ENCODE measurements around the gene PHF1.
"Not testable (repeated sequence)": the region's sequence is repeated elsewhere in the genome, so short reads cannot be mapped to it uniquely, and the experiment has no call there.

PHF1 gene

DNA sequence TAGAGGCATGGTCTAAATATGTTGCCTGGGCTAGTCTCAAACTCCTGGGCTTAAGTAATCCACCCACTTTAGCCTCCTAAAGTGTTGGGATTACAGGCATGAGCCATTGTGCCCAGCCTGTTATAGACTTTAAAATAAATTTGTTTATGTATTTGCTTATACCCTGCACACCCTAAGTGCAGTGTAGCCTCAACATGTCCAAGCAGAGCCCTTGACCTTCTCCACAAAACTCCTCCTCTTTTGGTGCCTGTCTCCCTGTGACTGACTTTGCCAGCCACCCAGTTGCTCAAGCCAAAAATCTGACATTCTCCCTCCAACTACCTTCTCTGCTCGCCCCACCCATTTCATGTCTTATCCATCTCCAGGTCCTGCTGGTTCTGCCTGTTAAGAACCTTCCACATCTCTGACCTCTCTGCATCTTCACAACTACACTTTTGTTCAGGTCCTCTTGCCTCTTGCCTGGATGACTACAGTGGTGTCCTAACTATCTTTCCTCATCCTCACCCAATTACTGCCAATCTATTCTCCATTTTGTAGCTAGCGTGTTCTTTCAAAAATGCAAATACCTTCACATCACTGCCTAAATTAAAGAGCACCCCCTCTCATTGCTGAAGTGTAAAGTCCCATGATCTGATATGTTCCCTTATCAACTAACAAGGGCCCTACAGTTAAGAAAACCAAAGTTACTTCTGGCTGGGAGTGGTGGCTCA lies 30.4 kb upstream of the PHF1 start:
- DNase-seq (no peak), ATAC-seq (no peak)
- no peak overlapping the region for H3K4me3 Mint-ChIP-seq
- no peaks in the 10 kb centered on the region for H3K4me1 Mint-ChIP-seq
- no peaks in the 10 kb centered on the region for H3K27me3 Mint-ChIP-seq
- H3K27ac Mint-ChIP-seq, result no peak overlapping the region
- no peaks in the 10 kb centered on the region for H3K36me3 Mint-ChIP-seq (ENCODE audit: low read depth)
- no peaks in the 10 kb centered on the region for H3K9me3 Mint-ChIP-seq

DNA sequence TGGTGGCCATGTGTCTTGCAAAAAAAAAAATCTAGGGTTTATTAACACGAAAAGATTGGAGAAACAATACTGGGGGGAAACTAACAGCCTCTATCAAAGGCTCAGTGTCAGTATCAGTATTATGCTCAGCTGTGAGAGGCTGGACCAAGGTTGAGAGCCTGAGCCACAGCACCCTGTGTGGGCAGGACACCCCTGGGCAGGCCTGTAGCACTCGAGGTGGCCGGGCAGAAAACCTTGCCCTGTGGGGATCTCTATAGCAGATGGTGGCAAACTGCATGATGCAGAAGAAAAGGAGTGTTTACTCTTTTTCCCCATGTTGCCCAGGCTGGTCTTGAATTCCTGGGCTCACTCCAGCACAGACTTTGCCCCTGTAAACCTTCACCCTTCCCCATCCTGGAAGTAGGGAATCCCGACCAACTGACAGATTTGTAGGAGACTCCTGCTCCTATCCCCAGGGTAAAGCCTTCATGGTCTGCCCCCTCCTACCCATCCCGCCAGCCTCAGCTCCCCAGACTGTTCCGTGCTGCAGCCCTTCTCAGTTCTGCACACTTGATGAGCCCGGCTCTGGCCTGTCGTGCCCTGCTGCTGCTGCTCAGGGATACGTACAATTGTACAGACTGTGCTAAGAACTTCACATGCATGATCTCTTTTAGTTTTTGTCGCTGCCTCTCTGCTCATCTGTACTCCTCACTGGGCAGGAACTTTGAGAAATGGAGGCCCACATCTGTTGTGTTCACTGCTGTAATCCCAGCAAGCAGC lies 27.2 kb upstream of the PHF1 start:
- Mint-ChIP-seq H3K4me1 (no peaks in the 10 kb centered on the region), H3K27me3 (no peaks in the 10 kb centered on the region), H3K9me3 (no peaks in the 10 kb centered on the region), H3K4me3 (no peak overlapping the region), H3K27ac (no peak overlapping the region), H3K36me3 (ENCODE audit: low read depth) (no peaks in the 10 kb centered on the region)
- no peak for DNase-seq
- no peak for ATAC-seq

DNA sequence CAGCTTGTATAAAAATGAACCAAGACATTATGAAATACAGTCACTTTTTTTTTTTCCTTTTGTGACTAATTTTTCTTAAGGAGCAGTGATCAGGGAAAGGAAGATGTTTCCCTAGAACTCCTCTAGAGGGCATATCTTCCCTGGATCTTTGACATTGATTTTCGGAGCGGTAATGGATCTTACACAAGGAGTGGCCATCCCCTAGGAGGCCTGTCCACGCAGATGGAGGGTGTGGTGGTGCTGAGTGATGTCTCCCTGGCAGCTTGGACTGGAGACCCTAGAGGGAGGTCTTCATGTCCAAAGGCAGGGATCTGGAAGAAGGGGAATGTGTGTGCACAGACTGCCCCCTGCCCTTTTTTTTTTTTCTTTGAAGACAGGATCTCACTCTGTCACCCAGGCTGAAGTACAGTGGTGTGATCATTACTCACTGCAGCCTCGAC lies 26.2 kb upstream of the PHF1 start:
- Mint-ChIP-seq H3K27me3 (no peaks in the 10 kb centered on the region), H3K4me3 (no peak overlapping the region), H3K4me1 (no peaks in the 10 kb centered on the region), H3K27ac (peak overlapping the region; percentile 11), H3K36me3 (ENCODE audit: low read depth) (no peaks in the 10 kb centered on the region), H3K9me3 (no peaks in the 10 kb centered on the region)
- ATAC-seq, result no peak
- DNase-seq, result no peak

DNA sequence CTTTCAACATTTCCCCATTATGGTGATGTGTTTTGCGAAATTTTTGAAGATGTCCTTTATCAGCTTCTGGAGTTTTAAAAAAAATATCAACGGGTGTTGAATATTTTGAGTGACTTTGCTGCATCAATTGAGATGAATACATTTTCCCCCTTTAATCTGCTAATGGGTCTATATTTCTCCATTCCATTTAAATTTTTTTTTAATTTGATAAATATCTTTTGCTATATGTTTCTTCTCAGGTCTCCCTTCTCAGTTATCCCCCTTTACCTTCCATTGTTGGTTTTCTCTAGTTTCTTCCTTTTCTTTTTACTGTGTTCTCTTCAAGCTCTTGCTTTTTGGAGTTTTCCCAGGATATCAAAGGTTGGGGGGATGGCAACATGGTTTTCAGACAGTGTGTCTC lies 20.6 kb upstream of the PHF1 start:
- no peaks in the 10 kb centered on the region for H3K9me3 Mint-ChIP-seq
- peak overlapping the region; percentile 95 for H3K27ac Mint-ChIP-seq
- no peak for DNase-seq
- H3K36me3 Mint-ChIP-seq (ENCODE audit: low read depth), result peaks cover 22% of the 10 kb centered on the region
- no peaks in the 10 kb centered on the region for H3K27me3 Mint-ChIP-seq
- ATAC-seq, result no peak
- H3K4me1 Mint-ChIP-seq, result peaks cover 37% of the 10 kb centered on the region
- no peak overlapping the region for H3K4me3 Mint-ChIP-seq

DNA sequence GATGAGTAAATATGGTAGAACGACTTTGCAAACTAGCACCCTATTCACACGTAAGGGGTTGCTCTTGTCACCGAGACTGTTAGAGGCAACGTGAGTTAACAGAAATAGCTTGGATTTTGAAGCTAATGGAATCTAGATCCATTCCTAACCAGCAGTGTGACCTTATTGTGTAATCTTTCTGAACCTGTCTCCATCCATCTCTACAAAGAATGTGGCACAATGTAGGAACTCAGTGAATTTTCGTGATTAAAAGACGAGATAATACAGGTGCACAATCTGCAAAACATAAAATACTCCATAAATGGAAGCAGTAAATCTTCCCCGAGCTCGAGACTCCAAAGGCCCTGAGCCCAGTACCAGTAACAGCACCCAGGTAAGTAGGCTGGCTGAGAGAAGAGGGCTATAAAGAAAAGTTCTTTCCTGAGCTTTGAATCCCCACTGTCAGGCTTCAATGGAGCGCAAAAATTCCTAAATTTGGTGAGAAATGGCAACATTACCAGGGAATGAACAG lies 20.0 kb upstream of the PHF1 start:
- H3K27me3 Mint-ChIP-seq, result no peaks in the 10 kb centered on the region
- ATAC-seq, result no peak

DNA sequence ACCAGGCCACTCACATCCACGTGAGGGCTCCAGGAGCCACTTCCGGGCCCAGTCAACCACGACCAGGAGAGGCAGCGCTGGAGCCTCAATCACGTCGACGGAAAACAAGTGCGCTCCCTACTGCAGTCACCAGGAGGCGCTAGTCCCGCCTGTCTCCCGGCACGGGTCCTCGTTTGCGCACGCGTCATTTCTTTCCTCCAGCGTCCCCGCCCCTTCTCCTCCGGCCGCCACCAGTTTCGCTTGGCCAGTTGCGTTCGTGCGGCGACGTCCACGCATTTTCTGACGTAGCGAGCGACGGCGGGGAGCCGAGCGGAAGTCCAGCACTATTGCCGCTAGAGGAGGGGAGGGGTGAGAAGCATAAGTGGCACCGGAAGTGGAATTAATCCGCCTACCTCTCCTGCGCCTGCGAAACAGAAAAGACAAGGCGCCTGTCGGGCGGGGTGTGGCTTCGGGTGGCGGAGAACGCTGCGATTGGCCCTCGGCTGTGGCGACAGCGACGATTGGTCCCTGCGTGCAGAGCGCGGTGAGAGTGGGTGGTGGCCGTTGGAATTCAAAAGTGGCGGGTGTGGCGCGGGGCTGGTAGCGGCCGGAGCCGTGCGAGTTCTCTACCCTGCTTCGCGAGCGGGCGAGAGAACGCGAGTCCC lies 19.4 kb upstream of the PHF1 start, which contains the start of gene KIFC1:
TSS of gene KIFC1 (plus strand) at position 546 of the 644 bp plus-strand sequence. CDS start 163 bp downstream, outside the sequence.
- H3K27ac Mint-ChIP-seq, result peak within 1 kb of the TSS; percentile 95
- H3K36me3 Mint-ChIP-seq (ENCODE audit: low read depth), result peaks cover 30% of the 10 kb centered on the region
- no peaks in the 10 kb centered on the region for H3K27me3 Mint-ChIP-seq
- H3K4me1 Mint-ChIP-seq, result peaks cover 41% of the 10 kb centered on the region
- ATAC-seq, result peak; percentile 93
- peak within 1 kb of the TSS; percentile 94 for H3K4me3 Mint-ChIP-seq
- DNase-seq, result peak; percentile 99
- no peaks in the 10 kb centered on the region for H3K9me3 Mint-ChIP-seq

More for the DNA sequence above, 20.0 kb upstream of the PHF1 start:
- Mint-ChIP-seq H3K36me3 (ENCODE audit: low read depth) (peaks cover 26% of the 10 kb centered on the region), H3K4me3 (peak overlapping the region; percentile 94), H3K9me3 (no peaks in the 10 kb centered on the region), H3K4me1 (peaks cover 41% of the 10 kb centered on the region), H3K27ac (peak overlapping the region; percentile 95)
- no peak for DNase-seq

DNA sequence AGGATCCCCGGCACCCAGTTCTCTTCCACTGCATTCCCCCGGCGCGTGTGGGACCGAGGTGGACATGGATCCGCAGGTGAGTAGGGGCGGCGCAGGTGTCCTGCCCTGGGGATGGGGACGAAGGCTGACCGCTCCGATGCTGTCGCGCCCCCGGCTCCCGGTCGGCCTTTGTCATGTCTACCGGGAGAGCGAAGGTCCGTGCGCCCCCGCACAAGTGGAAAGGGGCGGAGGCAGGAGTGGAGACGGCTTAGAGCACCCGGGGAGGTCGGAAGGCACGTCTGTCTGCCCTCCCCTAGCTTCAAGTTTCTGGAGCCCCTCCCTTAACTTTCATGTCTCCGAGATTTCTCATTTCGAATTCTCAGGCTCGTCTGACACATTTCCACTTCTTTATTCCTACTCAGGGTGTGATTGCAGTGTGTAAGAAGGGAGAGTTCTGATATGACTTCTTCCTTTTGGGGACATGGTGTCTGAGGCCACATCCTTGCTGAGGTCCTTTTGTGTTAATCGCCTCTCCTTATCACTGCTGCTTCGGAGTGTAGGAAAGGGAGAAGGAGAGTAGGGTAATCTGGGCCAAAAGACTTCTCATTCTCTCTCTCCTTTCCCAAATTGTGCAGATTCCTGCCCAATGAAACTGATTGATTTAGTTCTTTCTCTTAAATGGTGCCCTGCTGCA lies 18.8 kb upstream of the PHF1 start:
- H3K4me1 Mint-ChIP-seq, result peaks cover 41% of the 10 kb centered on the region
- DNase-seq (peak; percentile 63), ATAC-seq (peak; percentile 34)
- H3K27ac Mint-ChIP-seq, result peak overlapping the region; percentile 95
- peak overlapping the region; percentile 94 for H3K4me3 Mint-ChIP-seq
- H3K27me3 Mint-ChIP-seq, result no peaks in the 10 kb centered on the region
- H3K36me3 Mint-ChIP-seq (ENCODE audit: low read depth), result peaks cover 30% of the 10 kb centered on the region
- no peaks in the 10 kb centered on the region for H3K9me3 Mint-ChIP-seq

DNA sequence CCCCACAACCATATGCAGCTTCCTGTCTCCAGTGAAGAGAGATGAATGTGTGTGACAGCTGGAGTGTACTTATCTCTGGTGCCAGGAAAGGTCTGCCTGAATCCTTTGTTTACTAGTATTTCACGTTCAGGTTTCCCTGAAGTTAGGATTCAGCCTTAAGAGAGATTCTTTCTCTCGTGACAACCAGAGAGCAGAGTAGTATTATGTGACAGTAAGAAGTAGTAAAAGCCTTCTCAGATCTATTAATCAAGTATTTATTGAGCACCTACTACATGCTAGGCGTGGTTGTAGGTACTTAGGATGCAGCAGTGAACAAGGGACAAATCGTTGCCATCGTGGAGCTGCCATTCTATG lies 18.2 kb upstream of the PHF1 start:
- no peak for DNase-seq
- Mint-ChIP-seq H3K4me3 (peak overlapping the region; percentile 94), H3K27me3 (no peaks in the 10 kb centered on the region), H3K4me1 (peaks cover 41% of the 10 kb centered on the region), H3K9me3 (no peaks in the 10 kb centered on the region), H3K36me3 (ENCODE audit: low read depth) (peaks cover 32% of the 10 kb centered on the region), H3K27ac (peak overlapping the region; percentile 95)
- no peak for ATAC-seq

DNA sequence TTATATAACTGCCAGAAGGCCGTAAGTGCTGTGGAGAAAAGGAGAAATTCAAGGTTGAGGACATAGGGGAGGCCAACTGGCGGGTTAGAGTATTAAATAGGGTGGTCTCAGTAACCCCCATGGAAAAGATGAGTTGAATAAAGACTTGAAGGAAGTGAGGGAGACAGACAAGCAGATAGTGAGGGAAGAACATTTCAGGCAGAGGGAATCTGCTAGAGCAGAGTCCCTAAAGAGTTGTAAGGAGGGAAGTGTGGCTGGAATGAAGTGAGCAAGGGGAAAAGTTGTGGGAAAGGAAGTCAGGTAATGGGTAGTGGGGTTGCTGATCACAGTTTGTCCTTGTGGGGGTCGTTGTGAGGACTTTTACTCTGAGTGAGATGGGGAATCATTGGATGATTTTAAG lies 17.8 kb upstream of the PHF1 start:
- ATAC-seq, result no peak
- Mint-ChIP-seq H3K9me3 (no peaks in the 10 kb centered on the region), H3K4me1 (peaks cover 41% of the 10 kb centered on the region), H3K27ac (peak overlapping the region; percentile 95), H3K27me3 (no peaks in the 10 kb centered on the region), H3K36me3 (ENCODE audit: low read depth) (peaks cover 35% of the 10 kb centered on the region), H3K4me3 (peak overlapping the region; percentile 94)
- no peak for DNase-seq

DNA sequence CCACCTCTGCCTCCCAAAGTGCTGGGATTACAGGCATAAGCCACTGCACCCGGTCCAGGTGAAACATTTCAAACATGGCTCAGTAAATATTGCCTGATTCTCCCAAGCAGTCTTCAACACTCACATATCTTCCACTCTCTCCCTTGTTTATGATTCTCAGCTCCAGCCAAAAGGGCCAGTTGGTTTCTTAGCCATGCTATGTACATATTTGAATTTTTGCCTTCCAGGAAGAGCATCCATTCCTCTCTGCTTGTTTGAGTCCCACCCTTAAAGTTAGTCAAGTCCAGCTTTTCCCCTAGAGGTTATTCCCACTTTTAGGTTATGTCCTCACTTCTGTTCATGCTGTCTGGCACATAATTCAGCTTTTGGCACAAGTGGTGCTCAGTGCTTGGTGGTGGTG lies 13.3 kb upstream of the PHF1 start:
- no peaks in the 10 kb centered on the region for H3K27me3 Mint-ChIP-seq
- H3K4me1 Mint-ChIP-seq, result peaks cover 22% of the 10 kb centered on the region
- H3K4me3 Mint-ChIP-seq, result no peak overlapping the region
- ATAC-seq (no peak), DNase-seq (no peak)
- H3K36me3 Mint-ChIP-seq (ENCODE audit: low read depth), result peaks cover 46% of the 10 kb centered on the region
- no peak overlapping the region for H3K27ac Mint-ChIP-seq
- no peaks in the 10 kb centered on the region for H3K9me3 Mint-ChIP-seq

DNA sequence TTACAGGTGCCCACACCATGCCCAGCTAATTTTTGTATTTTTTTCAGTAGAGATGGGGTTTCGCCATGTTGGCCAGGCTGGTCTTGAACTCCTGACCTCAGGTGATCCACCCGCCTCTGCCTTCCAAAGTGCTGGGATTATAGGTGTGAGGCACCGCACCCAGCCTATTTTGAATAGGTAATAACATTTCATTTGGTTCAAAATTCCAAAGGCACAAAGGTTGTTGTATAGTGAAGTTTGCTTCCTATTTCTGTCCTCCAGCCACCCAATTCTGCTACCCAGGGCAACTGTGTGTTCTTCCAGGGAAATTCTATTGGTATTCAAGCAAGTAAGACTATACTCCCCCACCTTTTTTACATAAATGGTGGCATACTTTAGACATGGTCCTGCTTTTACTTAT lies 12.2 kb upstream of the PHF1 start:
- DNase-seq, H3K27ac Mint-ChIP-seq, ATAC-seq, H3K27me3 Mint-ChIP-seq, H3K9me3 Mint-ChIP-seq, H3K4me3 Mint-ChIP-seq: not testable (repeated sequence)
- H3K4me1 Mint-ChIP-seq, result peaks cover 14% of the 10 kb centered on the region
- H3K36me3 Mint-ChIP-seq (ENCODE audit: low read depth), result peaks cover 44% of the 10 kb centered on the region

DNA sequence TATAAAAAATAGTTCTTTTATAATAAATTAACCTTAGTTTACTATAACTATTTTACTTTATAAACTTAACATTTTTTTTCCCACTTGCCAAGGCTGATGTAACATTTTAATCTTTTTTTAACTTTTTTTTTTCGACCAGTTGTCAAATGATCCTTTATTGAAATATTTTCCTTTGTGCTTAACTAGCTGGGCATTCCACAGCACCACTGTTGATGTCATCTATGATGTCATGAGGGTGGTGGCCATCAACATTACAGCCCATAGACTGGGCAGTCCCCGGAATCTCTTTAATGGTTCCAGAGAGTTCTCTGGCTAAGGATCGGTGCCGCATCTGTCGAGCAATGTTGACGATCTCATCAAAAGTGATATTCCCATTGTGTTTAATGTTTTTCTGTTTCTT lies 10.9 kb upstream of the PHF1 start:
- not testable (repeated sequence) for H3K4me3 Mint-ChIP-seq, ATAC-seq, H3K9me3 Mint-ChIP-seq, H3K27ac Mint-ChIP-seq, DNase-seq, H3K27me3 Mint-ChIP-seq, H3K4me1 Mint-ChIP-seq
- peaks cover 49% of the 10 kb centered on the region for H3K36me3 Mint-ChIP-seq (ENCODE audit: low read depth)

DNA sequence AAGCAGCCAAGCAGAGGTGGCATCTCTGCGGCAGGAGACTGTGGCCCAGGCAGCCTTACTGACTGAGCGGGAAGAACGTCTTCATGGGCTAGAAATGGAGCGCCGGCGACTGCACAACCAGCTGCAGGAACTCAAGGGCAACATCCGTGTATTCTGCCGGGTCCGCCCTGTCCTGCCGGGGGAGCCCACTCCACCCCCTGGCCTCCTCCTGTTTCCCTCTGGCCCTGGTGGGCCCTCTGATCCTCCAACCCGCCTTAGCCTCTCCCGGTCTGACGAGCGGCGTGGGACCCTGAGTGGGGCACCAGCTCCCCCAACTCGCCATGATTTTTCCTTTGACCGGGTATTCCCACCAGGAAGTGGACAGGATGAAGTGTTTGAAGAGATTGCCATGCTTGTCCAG lies 5.9 kb upstream of the PHF1 start:
- ATAC-seq (no peak), DNase-seq (no peak)
- no peak overlapping the region for H3K4me3 Mint-ChIP-seq
- H3K4me1 Mint-ChIP-seq, result peaks cover 6% of the 10 kb centered on the region
- no peaks in the 10 kb centered on the region for H3K9me3 Mint-ChIP-seq
- no peak overlapping the region for H3K27ac Mint-ChIP-seq
- no peaks in the 10 kb centered on the region for H3K27me3 Mint-ChIP-seq
- H3K36me3 Mint-ChIP-seq (ENCODE audit: low read depth), result peaks cover 49% of the 10 kb centered on the region

DNA sequence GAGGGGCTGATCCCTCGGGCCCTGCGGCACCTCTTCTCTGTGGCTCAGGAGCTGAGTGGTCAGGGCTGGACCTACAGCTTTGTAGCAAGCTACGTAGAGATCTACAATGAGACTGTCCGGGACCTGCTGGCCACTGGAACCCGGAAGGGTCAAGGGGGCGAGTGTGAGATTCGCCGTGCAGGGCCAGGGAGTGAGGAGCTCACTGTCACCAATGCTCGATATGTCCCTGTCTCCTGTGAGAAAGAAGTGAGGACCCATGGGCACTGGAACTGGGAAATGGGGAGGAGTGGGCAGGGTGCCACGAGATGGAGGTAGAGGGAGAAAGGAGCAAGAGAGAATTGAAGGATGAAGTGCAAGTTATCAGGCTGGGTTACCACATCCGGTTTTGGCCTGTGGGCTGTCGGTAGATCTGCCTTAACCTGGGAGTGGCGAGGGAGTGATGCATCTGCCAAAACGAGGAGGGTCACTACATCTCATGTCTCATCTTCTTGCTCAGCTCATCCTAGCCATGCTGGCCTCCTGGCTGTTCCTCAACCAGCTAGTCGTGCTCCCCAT lies 5.4 kb upstream of the PHF1 start:
- Mint-ChIP-seq H3K36me3 (ENCODE audit: low read depth) (peaks cover 44% of the 10 kb centered on the region), H3K4me3 (no peak overlapping the region), H3K27ac (no peak overlapping the region), H3K27me3 (no peaks in the 10 kb centered on the region), H3K4me1 (peaks cover 8% of the 10 kb centered on the region), H3K9me3 (no peaks in the 10 kb centered on the region)
- ATAC-seq (no peak), DNase-seq (no peak)

All from activated naive CD8-positive, alpha-beta T cell treated with anti-CD3 and anti-CD28 coated beads, Interleukin-2, amount 50 U/mL, for 24 hours (primary cell).